Measurements from ENCODE around the gene DTNBP1. TPM values are rescaled to one million over a fixed set of nuclear protein-coding genes. Genes with fewer than 3 reads are reported as not detected.
"Not testable (repeated sequence)": the region's sequence is repeated elsewhere in the genome, so short reads cannot be mapped to it uniquely, and the experiment has no call there.

The DTNBP1 gene
- polyA plus RNA-seq, 4 donors = 16.1 to 24.8 (median 22.5) TPM

- DNase-seq (ENCODE audit: low read depth in 4 of 4, low spot score in 3 of 4) = no peak
Observed at GRCh38 chr6:15562977-15563376, 99.9 kb downstream of the DTNBP1 start.

GRCh38 chr6:15561447-15562199 lies 101.2 kb downstream of the DTNBP1 start:
- no peak for DNase-seq (ENCODE audit: low read depth in 4 of 4, low spot score in 3 of 4)

GRCh38 chr6:15560713-15561112 lies 102.1 kb downstream of the DTNBP1 start:
- DNase-seq (ENCODE audit: low read depth in 4 of 4, low spot score in 3 of 4) = no peak

GRCh38 chr6:15557174-15557573 lies 105.7 kb downstream of the DTNBP1 start:
- no peak for DNase-seq (ENCODE audit: low read depth in 4 of 4, low spot score in 3 of 4)

- DNase-seq (ENCODE audit: low read depth in 4 of 4, low spot score in 3 of 4) = no peak
Observed at GRCh38 chr6:15556711-15557110, 106.1 kb downstream of the DTNBP1 start.

- no peak for DNase-seq (ENCODE audit: low read depth in 4 of 4, low spot score in 3 of 4)
Observed at GRCh38 chr6:15555101-15556038, 107.5 kb downstream of the DTNBP1 start.

GRCh38 chr6:15554728-15555100 lies 108.1 kb downstream of the DTNBP1 start:
- DNase-seq (ENCODE audit: low read depth in 4 of 4, low spot score in 3 of 4) = no peak

- no peak for DNase-seq (ENCODE audit: low read depth in 4 of 4, low spot score in 3 of 4)
Observed at GRCh38 chr6:15553736-15554294, 109.0 kb downstream of the DTNBP1 start.

- no peak for DNase-seq (ENCODE audit: low read depth in 4 of 4, low spot score in 3 of 4)
Observed at GRCh38 chr6:15553031-15553430, 109.8 kb downstream of the DTNBP1 start.

GRCh38 chr6:15551798-15552197 lies 111.0 kb downstream of the DTNBP1 start:
- no peak for DNase-seq (ENCODE audit: low read depth in 4 of 4, low spot score in 3 of 4)

- no peak for DNase-seq (ENCODE audit: low read depth in 4 of 4, low spot score in 3 of 4)
Observed at GRCh38 chr6:15551262-15551661, 111.6 kb downstream of the DTNBP1 start.

GRCh38 chr6:15550546-15551123 lies 112.2 kb downstream of the DTNBP1 start:
- no peak for DNase-seq (ENCODE audit: low read depth in 4 of 4, low spot score in 3 of 4)

- DNase-seq (ENCODE audit: low read depth in 4 of 4, low spot score in 3 of 4) = no peak
Observed at GRCh38 chr6:15549371-15549770, 113.5 kb downstream of the DTNBP1 start.

GRCh38 chr6:15547400-15547799 lies 115.4 kb downstream of the DTNBP1 start:
- DNase-seq (ENCODE audit: low read depth in 4 of 4, low spot score in 3 of 4) = no peak

GRCh38 chr6:15546591-15546990 lies 116.2 kb downstream of the DTNBP1 start:
- DNase-seq (ENCODE audit: low read depth in 4 of 4, low spot score in 3 of 4) = no peak

- DNase-seq (ENCODE audit: low read depth in 4 of 4, low spot score in 3 of 4) = no peak
Observed at GRCh38 chr6:15544321-15544900, 118.4 kb downstream of the DTNBP1 start.

- DNase-seq (ENCODE audit: low read depth in 4 of 4, low spot score in 3 of 4) = not testable (repeated sequence)
Observed at GRCh38 chr6:15543332-15543917, 119.4 kb downstream of the DTNBP1 start.

GRCh38 chr6:15539722-15540270 lies 123.0 kb downstream of the DTNBP1 start:
- no peak for DNase-seq (ENCODE audit: low read depth in 4 of 4, low spot score in 3 of 4)

GRCh38 chr6:15538766-15539495 lies 123.9 kb downstream of the DTNBP1 start:
- no peak for DNase-seq (ENCODE audit: low read depth in 4 of 4, low spot score in 3 of 4)
